ENCODE data around the gene CASD1.

Gene CASD1

DNA sequence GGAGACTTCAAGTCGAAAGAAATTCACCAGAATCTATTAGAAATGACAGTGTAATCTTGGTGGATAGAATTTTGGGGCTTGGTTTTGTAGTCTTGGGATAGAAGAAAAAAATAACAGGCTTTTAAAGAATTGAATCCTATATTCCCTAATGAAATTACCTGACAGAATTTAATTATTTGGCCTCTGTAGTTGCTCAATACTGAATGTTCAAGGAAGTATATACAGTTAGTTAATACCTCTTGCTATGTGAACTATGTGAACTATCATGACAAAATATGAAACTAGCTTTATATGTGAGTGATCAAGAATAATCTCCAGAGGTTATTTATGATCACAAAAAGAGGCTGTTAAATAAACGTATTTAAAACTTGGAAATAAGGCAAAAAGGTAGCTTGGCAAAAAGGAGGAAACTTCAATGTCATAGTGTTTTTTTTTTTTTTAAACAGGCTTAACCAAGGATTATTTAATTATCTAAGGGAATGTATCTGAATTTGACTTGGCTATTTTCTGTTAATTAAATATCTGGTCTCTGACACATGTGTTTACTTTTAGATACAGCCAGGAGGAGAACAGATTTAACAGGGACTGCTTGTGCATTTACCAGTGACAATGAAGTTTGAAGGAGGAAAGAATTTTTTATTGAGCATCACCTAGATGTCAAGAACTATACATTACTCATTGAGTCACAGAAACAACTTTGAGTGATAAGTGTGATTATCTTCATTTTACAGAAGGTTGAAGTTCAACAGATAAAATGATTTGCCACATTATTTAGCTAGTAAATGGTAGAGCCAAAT is 11.5 kb upstream of the CASD1 start:
- no peak overlapping the region for H3K9ac ChIP-seq (ENCODE audit: low read length)

DNA sequence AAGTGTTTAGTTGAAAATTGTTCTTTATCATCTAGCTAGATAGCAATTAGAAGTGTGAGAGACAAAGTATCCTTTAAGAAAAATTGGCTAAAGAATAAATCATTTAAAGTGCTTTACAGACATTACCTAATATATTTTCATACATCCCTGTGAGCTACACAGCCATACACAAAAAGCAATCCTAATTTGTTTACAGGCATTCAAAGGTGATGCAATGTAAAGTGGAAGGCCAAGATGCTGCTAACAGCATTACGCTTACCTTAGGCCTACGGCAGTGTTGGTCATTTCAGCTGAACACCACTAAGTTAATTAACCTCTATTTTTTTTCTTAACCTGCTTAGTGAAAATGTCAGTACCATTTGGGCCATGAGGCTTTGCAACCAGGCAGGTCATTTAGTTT is 10.7 kb upstream of the CASD1 start:
- Histone ChIP-seq H3K4me3 (ENCODE audit: low read length) (no peak overlapping the region), H4K20me1 (ENCODE audit: insufficient read depth, low read length) (no peaks in the 10 kb centered on the region), H3K79me2 (ENCODE audit: low read length) (no peaks in the 10 kb centered on the region), H3K9ac (ENCODE audit: low read length) (no peak overlapping the region), H3K36me3 (replicated peaks; ENCODE audit: low read depth, low read length) (no peaks in the 10 kb centered on the region), H2AFZ (ENCODE audit: low read depth, low read length) (no peak overlapping the region), H3K4me1 (ENCODE audit: low read length) (peaks cover 9% of the 10 kb centered on the region), H3K4me2 (ENCODE audit: low read length) (no peak overlapping the region), H3K27ac (ENCODE audit: low read length) (no peak overlapping the region), H3K27me3 (ENCODE audit: low read depth, low read length) (no peaks in the 10 kb centered on the region), H3K9me3 (ENCODE audit: insufficient read depth, low read length) (no peaks in the 10 kb centered on the region)
- TF ChIP-seq, protein P1, sequence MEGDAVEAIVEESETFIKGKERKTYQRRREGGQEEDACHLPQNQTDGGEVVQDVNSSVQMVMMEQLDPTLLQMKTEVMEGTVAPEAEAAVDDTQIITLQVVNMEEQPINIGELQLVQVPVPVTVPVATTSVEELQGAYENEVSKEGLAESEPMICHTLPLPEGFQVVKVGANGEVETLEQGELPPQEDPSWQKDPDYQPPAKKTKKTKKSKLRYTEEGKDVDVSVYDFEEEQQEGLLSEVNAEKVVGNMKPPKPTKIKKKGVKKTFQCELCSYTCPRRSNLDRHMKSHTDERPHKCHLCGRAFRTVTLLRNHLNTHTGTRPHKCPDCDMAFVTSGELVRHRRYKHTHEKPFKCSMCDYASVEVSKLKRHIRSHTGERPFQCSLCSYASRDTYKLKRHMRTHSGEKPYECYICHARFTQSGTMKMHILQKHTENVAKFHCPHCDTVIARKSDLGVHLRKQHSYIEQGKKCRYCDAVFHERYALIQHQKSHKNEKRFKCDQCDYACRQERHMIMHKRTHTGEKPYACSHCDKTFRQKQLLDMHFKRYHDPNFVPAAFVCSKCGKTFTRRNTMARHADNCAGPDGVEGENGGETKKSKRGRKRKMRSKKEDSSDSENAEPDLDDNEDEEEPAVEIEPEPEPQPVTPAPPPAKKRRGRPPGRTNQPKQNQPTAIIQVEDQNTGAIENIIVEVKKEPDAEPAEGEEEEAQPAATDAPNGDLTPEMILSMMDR (IDR thresholded peaks at IDR 0.05; ENCODE audit: low read depth, low read length) = no peak
- no peak for TF ChIP-seq EZH2phosphoT487 (IDR thresholded peaks at IDR 0.05; ENCODE audit: low read depth)

More for the DNA sequence above, 11.5 kb upstream of the CASD1 start:
- Histone ChIP-seq H3K4me3 (ENCODE audit: low read length) (no peak overlapping the region), H3K4me1 (ENCODE audit: low read length) (peaks cover 12% of the 10 kb centered on the region), H3K9me3 (ENCODE audit: insufficient read depth, low read length) (no peaks in the 10 kb centered on the region), H3K36me3 (replicated peaks; ENCODE audit: low read depth, low read length) (no peaks in the 10 kb centered on the region), H3K4me2 (ENCODE audit: low read length) (peak overlapping the region; percentile 18; the same call in 1 of the 2 replicates), H3K27ac (ENCODE audit: low read length) (no peak overlapping the region), H2AFZ (ENCODE audit: low read depth, low read length) (no peak overlapping the region), H4K20me1 (ENCODE audit: insufficient read depth, low read length) (no peaks in the 10 kb centered on the region), H3K27me3 (ENCODE audit: low read depth, low read length) (no peaks in the 10 kb centered on the region), H3K79me2 (ENCODE audit: low read length) (no peaks in the 10 kb centered on the region)
- TF ChIP-seq, protein P1 (IDR thresholded peaks at IDR 0.05; ENCODE audit: low read depth, low read length) = no peak
- no peak for TF ChIP-seq EZH2phosphoT487 (IDR thresholded peaks at IDR 0.05; ENCODE audit: low read depth)

DNA sequence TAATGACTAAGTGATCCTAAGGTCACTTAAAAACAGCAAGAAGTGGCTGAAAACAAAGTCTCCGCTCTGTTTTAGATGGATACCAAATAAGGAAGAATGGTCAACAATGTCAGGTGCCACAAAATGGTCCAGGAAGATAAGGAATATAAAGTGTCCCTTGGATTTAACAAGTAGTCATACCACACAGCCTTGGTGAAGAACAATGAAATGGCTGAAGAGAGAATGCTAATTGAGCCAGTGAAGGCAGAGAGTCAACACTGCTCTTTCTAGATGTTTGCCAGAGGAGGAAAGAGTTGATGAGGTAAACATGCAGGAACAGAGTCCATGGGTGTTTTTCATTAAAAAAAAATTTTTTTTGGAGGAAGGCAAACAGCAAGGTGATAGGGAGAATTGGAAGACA is 2.1 kb upstream of the CASD1 start:
- H2AFZ ChIP-seq (ENCODE audit: low read depth, low read length) = no peak overlapping the region
- H3K4me1 ChIP-seq (ENCODE audit: low read length) = peaks cover 19% of the 10 kb centered on the region
- H3K79me2 ChIP-seq (ENCODE audit: low read length) = peaks cover 26% of the 10 kb centered on the region
- no peak overlapping the region for H3K4me3 ChIP-seq (ENCODE audit: low read length)
- H3K27me3 ChIP-seq (ENCODE audit: low read depth, low read length) = no peaks in the 10 kb centered on the region
- no peak overlapping the region for H3K27ac ChIP-seq (ENCODE audit: low read length)
- no peak overlapping the region for H3K9ac ChIP-seq (ENCODE audit: low read length)
- no peaks in the 10 kb centered on the region for H4K20me1 ChIP-seq (ENCODE audit: insufficient read depth, low read length)
- TF ChIP-seq EZH2phosphoT487 (IDR thresholded peaks at IDR 0.05; ENCODE audit: low read depth) = no peak
- TF ChIP-seq, protein P1 (IDR thresholded peaks at IDR 0.05; ENCODE audit: low read depth, low read length) = no peak
- H3K9me3 ChIP-seq (ENCODE audit: insufficient read depth, low read length) = no peaks in the 10 kb centered on the region
- no peaks in the 10 kb centered on the region for H3K36me3 ChIP-seq (replicated peaks; ENCODE audit: low read depth, low read length)
- no peak overlapping the region for H3K4me2 ChIP-seq (ENCODE audit: low read length)

DNA sequence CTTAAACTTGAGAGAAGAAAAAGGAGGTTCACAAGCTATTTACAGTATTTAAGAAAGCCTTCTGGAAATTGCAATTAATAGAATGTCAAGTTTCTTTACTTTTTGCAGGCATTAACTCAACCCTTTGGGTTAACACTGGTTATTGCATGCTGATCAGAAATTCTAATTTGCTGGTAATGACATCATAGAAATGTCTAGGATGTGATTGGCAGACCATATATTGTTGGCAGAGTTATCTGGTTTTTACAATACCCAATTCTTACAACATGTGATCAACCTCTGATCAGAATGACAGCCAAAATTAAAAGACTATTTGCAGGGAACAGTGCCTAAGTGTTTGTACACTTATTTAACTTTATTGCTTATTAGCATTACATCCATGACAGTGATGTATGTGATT is 1.6 kb upstream of the CASD1 start:
- Histone ChIP-seq H3K36me3 (replicated peaks; ENCODE audit: low read depth, low read length) (no peaks in the 10 kb centered on the region), H3K4me1 (ENCODE audit: low read length) (peaks cover 19% of the 10 kb centered on the region), H3K4me3 (ENCODE audit: low read length) (no peak overlapping the region), H3K27ac (ENCODE audit: low read length) (no peak overlapping the region), H3K79me2 (ENCODE audit: low read length) (peaks cover 31% of the 10 kb centered on the region), H3K9me3 (ENCODE audit: insufficient read depth, low read length) (no peaks in the 10 kb centered on the region), H3K4me2 (ENCODE audit: low read length) (no peak overlapping the region), H3K9ac (ENCODE audit: low read length) (no peak overlapping the region), H3K27me3 (ENCODE audit: low read depth, low read length) (no peaks in the 10 kb centered on the region), H2AFZ (ENCODE audit: low read depth, low read length) (no peak overlapping the region), H4K20me1 (ENCODE audit: insufficient read depth, low read length) (no peaks in the 10 kb centered on the region)
- no peak for TF ChIP-seq EZH2phosphoT487 (IDR thresholded peaks at IDR 0.05; ENCODE audit: low read depth)
- TF ChIP-seq, protein P1 (IDR thresholded peaks at IDR 0.05; ENCODE audit: low read depth, low read length) = no peak

Measured in OCI-LY3 (cell line).